ENCODE measurements around the gene TTBK2. TPM values are rescaled to one million over a fixed set of nuclear protein-coding genes. Genes with fewer than 3 reads are reported as not detected.

The TTBK2 gene
- total and polyA plus RNA-seq, 12 donors: 3.8 to 46.6 (median 16.7) TPM

DNA sequence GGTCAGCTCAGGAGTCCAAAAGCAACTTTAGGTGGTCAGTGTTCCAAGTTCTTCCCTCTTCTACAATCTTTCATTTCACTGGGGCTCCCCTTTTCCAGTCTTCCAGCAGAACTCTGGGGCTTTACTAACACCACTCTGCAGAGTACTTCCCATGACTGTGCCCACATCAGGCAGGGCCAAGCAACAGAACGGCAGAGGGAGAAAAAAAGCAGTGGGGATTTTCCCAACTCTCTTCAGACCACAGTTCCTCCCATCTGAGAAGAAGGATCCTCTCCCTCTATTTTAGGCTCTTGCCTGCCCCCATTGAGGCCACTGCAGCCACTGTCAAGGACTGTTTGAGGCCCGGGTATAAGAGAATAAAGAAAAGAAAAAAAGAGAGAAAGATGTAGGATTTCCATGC, 70.7 kb downstream of the TTBK2 start:
- Histone ChIP-seq H3K4me1 (replicated peaks in 1 of 2) (no peaks in the 10 kb centered on the region), H3K27ac (no peak overlapping the region), H3K36me3 (replicated peaks in 1 of 2) (no peaks in the 10 kb centered on the region), H3K9me3 (replicated peaks in 1 of 3) (no peaks in the 10 kb centered on the region), H3K4me3 (no peak overlapping the region), H3K27me3 (no peaks in the 10 kb centered on the region)
- WGBS, 4 donors: 64 to 77% (median 77%) methylated on average over 2 of the region's 2 CpGs
- TF ChIP-seq CTCF (IDR thresholded peaks at IDR 0.05) (no peak), POLR2A (IDR thresholded peaks at IDR 0.05) (no peak)
- intact Hi-C loops (cut with DNase I): no loop called here
- no peak for DNase-seq

- DNase-seq: no peak
- Histone ChIP-seq H3K9me3 (replicated peaks in 1 of 3) (no peaks in the 10 kb centered on the region), H3K36me3 (replicated peaks in 1 of 2) (no peaks in the 10 kb centered on the region), H3K27me3 (no peaks in the 10 kb centered on the region), H3K4me1 (replicated peaks in 1 of 2) (no peaks in the 10 kb centered on the region), H3K27ac (no peak overlapping the region), H3K4me3 (no peak overlapping the region)
- intact Hi-C loops (cut with DNase I): no loop called here
- TF ChIP-seq CTCF (IDR thresholded peaks at IDR 0.05) (no peak), POLR2A (IDR thresholded peaks at IDR 0.05) (no peak)
Measured at GRCh38 chr15:42848846-42849245, 71.7 kb downstream of the TTBK2 start.

GRCh38 chr15:42846647-42847046, 73.9 kb downstream of the TTBK2 start:
- no peaks in the 10 kb centered on the region for H3K27me3 ChIP-seq
- H3K36me3 ChIP-seq (replicated peaks in 1 of 2): no peaks in the 10 kb centered on the region
- no peak overlapping the region for H3K4me3 ChIP-seq
- H3K27ac ChIP-seq: no peak overlapping the region
- DNase-seq: no peak
- H3K4me1 ChIP-seq (replicated peaks in 1 of 2): no peaks in the 10 kb centered on the region
- 87 to 96% (median 93%) methylated on average over 1 of the region's 1 CpG for WGBS, 4 donors
- TF ChIP-seq POLR2A (IDR thresholded peaks at IDR 0.05): no peak
- no peak for TF ChIP-seq CTCF (IDR thresholded peaks at IDR 0.05)
- no peaks in the 10 kb centered on the region for H3K9me3 ChIP-seq (replicated peaks in 1 of 3)
- intact Hi-C loops (cut with DNase I): no loop called here

DNA sequence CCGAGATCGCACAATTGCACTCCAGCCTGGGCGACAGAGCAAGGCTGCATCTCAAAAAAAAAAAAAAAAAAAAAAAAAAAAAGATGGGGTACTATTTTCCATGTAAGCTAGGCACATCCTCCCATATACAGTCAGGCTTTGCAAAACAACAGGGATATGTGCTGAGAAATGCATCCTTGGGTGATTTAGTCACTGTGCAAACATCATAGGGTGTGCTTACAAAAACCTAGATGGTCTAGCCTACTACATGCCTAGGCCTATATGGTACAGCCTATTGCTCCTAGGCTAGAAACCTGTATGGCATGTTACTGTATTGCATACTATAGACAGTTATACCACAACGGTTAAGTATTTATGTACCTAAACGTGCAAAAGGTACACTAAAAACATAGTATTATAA, 75.0 kb downstream of the TTBK2 start:
- Histone ChIP-seq H3K9me3 (replicated peaks in 1 of 3) (no peaks in the 10 kb centered on the region), H3K4me1 (replicated peaks in 1 of 2) (no peaks in the 10 kb centered on the region), H3K27me3 (no peaks in the 10 kb centered on the region), H3K36me3 (replicated peaks in 1 of 2) (no peaks in the 10 kb centered on the region), H3K27ac (no peak overlapping the region), H3K4me3 (no peak overlapping the region)
- DNase-seq: no peak
- WGBS, 4 donors: 94 to 98% (median 96%) methylated on average over 5 of the region's 5 CpGs
- no peak for TF ChIP-seq POLR2A (IDR thresholded peaks at IDR 0.05)
- intact Hi-C loops (cut with DNase I): no loop called here

GRCh38 chr15:42843699-42844098, 76.9 kb downstream of the TTBK2 start:
- WGBS, 4 donors: 96 to 100% (median 99%) methylated on average over 4 of the region's 4 CpGs

More at GRCh38 chr15:42843699-42844098, 76.9 kb downstream of the TTBK2 start:
- no peaks in the 10 kb centered on the region for H3K27me3 ChIP-seq
- H3K9me3 ChIP-seq (replicated peaks in 1 of 3): no peaks in the 10 kb centered on the region
- no peak for DNase-seq
- TF ChIP-seq POLR2A (IDR thresholded peaks at IDR 0.05) (no peak), CTCF (IDR thresholded peaks at IDR 0.05) (no peak)
- intact Hi-C loops (cut with DNase I): no loop called here
- peaks cover 0 to 12% of the 10 kb centered on the region in 2 donors for H3K36me3 ChIP-seq (replicated peaks in 1 of 2)
- no peak overlapping the region for H3K27ac ChIP-seq
- no peaks in the 10 kb centered on the region for H3K4me1 ChIP-seq (replicated peaks in 1 of 2)
- no peak overlapping the region for H3K4me3 ChIP-seq

Measured in adrenal gland (tissue), 12 donors.